IPS-20b (cell line): Measurements from ENCODE around the gene DBET.
"Not testable (repeated sequence)": the region's sequence is repeated elsewhere in the genome, so short reads cannot be mapped to it uniquely, and the experiment has no call there.

Experiments used
- H3K27ac ChIP-seq: one replicate; pipeline ENCODE4 v1.5.1; 2013; ENCODE audit warnings: low read length
- H3K27me3 ChIP-seq: 2 replicates; pipeline ENCODE4 v1.6.1; 2013; ENCODE audit warnings: mild to moderate bottlenecking, low read length, inconsistent platforms; ENCODE audit not compliant: insufficient read depth
- H3K36me3 ChIP-seq: 2 replicates; pipeline ENCODE4 v1.6.1; 2013; ENCODE audit warnings: low read depth, mild to moderate bottlenecking, inconsistent platforms, low read length, moderate library complexity; ENCODE audit not compliant: insufficient read depth
- H3K4me1 ChIP-seq: 2 replicates; pipeline ENCODE4 v1.6.1; 2013; ENCODE audit warnings: mild to moderate bottlenecking, control low read depth, inconsistent platforms, low read length, moderate library complexity; ENCODE audit not compliant: insufficient read depth
- H3K4me3 ChIP-seq: 2 replicates; pipeline ENCODE4 v1.5.1; 2013; ENCODE audit warnings: mild to moderate bottlenecking, low read length, inconsistent platforms
- H3K9ac ChIP-seq: 2 replicates; pipeline ENCODE4 v1.6.1; 2013; ENCODE audit warnings: low read depth, mild to moderate bottlenecking, inconsistent platforms, low read length, moderate library complexity
- H3K9me3 ChIP-seq: 2 replicates; pipeline ENCODE4 v1.6.1; 2013; ENCODE audit warnings: mild to moderate bottlenecking, low read depth, low read length, inconsistent platforms; ENCODE audit not compliant: insufficient read depth

Gene DBET

GRCh38 chr4:190094031-190094430, 29.7 kb downstream of the DBET start:
- H3K9me3 ChIP-seq, H3K27me3 ChIP-seq, H3K4me3 ChIP-seq, H3K27ac ChIP-seq, H3K36me3 ChIP-seq, H3K4me1 ChIP-seq, H3K9ac ChIP-seq: not testable (repeated sequence)

GRCh38 chr4:190095335-190095734, 31.0 kb downstream of the DBET start:
- not testable (repeated sequence) for H3K27me3 ChIP-seq, H3K9me3 ChIP-seq, H3K4me3 ChIP-seq, H3K36me3 ChIP-seq, H3K4me1 ChIP-seq, H3K9ac ChIP-seq, H3K27ac ChIP-seq

DNA sequence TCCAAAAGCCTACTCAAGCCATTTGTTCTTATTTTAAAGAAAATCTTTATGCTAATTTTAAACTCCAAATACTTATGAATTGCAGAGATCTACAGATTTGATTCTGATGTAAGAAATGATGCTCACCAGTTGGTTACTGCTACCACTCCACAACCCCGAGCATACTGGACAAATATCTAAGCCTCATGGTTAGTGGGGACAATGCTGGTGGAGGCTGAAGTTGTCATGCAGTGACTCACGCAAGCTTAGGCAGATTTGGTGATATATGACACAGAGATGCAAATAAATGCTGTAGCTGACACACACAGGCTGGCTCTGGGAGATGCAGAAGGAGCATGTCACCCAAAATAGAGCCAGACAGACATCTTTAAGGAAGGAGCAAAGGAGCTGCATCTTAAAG, 35.3 kb downstream of the DBET start:
- not testable (repeated sequence) for H3K4me3 ChIP-seq, H3K36me3 ChIP-seq, H3K9me3 ChIP-seq, H3K27ac ChIP-seq, H3K27me3 ChIP-seq, H3K4me1 ChIP-seq, H3K9ac ChIP-seq

DNA sequence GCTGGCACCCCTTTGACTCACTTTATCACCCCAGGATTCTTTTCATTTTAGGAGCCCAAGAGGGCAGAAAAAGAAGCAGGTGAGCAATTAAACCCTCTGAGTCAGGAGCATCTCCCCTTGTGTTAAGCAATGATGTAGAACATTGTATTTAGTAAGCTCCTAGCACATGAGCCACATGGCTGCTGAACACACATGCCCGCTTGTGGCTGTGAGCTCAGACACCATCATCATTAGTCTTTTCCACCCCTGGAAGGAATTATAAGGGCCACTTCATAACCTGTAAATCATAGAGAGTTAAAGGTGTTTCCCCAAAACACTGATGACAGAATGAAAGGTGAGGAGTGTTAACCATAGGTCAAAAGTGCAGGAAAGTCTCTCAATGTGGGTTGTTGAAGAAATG, 37.2 kb downstream of the DBET start:
- H3K27me3 ChIP-seq, H3K36me3 ChIP-seq, H3K4me3 ChIP-seq, H3K27ac ChIP-seq, H3K4me1 ChIP-seq, H3K9ac ChIP-seq, H3K9me3 ChIP-seq: not testable (repeated sequence)

GRCh38 chr4:190106191-190106590, 41.9 kb downstream of the DBET start:
- not testable (repeated sequence) for H3K27ac ChIP-seq, H3K9ac ChIP-seq, H3K27me3 ChIP-seq, H3K4me1 ChIP-seq, H3K36me3 ChIP-seq
- Histone ChIP-seq H3K9me3 (peaks cover 55% of the 10 kb centered on the region), H3K4me3 (peak overlapping the region; percentile 30; the same call in 1 of the 2 replicates)

GRCh38 chr4:190106611-190107480, 42.5 kb downstream of the DBET start:
- not testable (repeated sequence) for H3K4me1 ChIP-seq, H3K9ac ChIP-seq, H3K27ac ChIP-seq, H3K36me3 ChIP-seq, H3K27me3 ChIP-seq
- H3K9me3 ChIP-seq, result peaks cover 62% of the 10 kb centered on the region
- H3K4me3 ChIP-seq, result peak overlapping the region; percentile 30; the same call in 1 of the 2 replicates

GRCh38 chr4:190107766-190108485, 43.6 kb downstream of the DBET start:
- H3K27me3 ChIP-seq, H3K9ac ChIP-seq, H3K4me1 ChIP-seq, H3K27ac ChIP-seq, H3K36me3 ChIP-seq, H3K4me3 ChIP-seq: not testable (repeated sequence)
- peaks cover 71% of the 10 kb centered on the region for H3K9me3 ChIP-seq

DNA sequence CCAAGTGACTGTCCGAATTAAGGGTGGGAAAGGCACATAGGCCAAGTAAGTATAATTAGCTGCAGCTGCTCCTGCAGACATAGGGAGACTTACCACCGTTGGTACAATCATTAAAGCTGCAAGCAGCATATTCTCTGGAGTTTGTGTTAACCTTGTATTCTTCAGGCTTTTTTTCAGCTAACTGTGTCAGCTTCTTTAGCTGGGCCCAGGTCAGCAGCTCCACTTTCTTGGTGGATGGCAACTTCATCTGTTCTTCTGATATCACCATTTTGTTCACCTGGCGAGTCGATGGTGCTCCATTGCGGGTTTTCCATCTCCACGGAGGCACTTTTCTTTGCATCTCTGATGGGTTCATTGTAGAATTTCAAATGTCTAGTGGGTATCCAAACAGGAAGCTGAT, 44.5 kb downstream of the DBET start:
- H3K9ac ChIP-seq, H3K4me3 ChIP-seq, H3K27ac ChIP-seq, H3K4me1 ChIP-seq, H3K36me3 ChIP-seq, H3K27me3 ChIP-seq: not testable (repeated sequence)
- peaks cover 71% of the 10 kb centered on the region for H3K9me3 ChIP-seq

DNA sequence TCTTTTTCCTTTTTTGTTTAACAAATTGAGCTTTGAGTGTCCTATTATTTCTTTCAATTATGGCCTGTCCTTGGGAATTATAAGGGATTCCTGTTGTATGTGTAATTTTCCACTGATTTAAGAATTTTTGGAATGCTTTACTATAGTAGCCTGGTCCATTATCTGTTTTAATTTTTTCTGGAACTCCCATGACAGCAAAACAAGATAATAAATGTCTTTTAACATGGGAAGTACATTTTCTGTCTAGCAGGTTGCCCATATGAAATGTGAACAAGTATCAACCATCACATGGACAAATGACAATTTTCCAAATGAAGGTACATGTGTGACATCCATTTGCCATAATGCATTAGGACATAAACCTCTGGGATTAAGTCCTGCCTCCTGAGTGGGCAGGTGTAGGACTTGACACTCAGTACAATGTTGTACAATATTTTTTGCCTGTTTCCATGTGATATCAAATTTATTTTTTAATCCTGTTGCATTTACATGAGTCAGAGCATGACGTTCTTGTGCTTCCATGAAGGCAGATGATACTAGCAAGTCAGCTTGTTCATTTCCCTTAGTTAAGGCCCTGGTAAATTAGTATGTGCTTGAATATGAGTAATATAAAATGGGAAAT, 45.2 kb downstream of the DBET start:
- H3K9ac ChIP-seq, H3K27me3 ChIP-seq, H3K27ac ChIP-seq, H3K36me3 ChIP-seq, H3K4me1 ChIP-seq: not testable (repeated sequence)
- peak overlapping the region; percentile 1; the same call in 1 of the 2 replicates for H3K4me3 ChIP-seq
- H3K9me3 ChIP-seq, result peaks cover 71% of the 10 kb centered on the region

- Histone ChIP-seq H3K9me3 (peaks cover 73% of the 10 kb centered on the region), H3K4me3 (peak overlapping the region; percentile 1; the same call in 1 of the 2 replicates)
- H3K27ac ChIP-seq, H3K27me3 ChIP-seq, H3K36me3 ChIP-seq, H3K4me1 ChIP-seq, H3K9ac ChIP-seq: not testable (repeated sequence)
Measured at GRCh38 chr4:190110033-190110432, 45.7 kb downstream of the DBET start.

DNA sequence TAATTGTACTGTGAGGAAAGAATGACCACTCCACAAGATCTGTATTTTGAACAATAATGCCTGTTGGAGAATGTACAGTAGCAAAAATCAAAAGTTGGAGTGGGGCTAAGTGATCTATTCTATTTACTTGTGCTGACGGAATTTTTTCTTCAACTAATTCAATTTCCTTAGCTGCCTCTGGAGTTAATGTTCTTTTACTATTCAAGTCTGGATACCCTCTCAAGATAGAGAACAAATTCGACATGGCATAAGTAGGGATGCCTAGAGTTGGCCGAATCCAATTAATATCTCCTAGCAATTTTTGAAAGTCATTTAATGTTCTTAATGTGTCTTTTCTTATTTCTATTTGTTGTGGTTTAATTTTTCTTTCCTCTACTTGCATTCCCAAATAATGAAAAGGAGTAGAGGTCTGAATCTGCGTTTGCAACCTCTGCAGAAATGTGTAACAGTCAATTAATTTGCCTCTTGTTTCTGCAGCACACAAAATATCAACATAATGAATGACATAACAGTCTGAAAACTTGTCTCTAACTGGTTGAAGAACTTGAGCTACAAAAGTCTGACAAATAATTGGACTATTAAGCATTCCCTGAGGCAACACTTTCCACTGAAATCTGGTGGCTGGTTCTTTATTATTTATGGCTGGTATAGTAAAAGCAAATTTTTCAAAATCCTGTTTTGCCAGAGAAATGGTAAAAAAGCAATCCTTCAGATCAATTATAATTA, 46.4 kb downstream of the DBET start:
- not testable (repeated sequence) for H3K27me3 ChIP-seq, H3K4me3 ChIP-seq, H3K9ac ChIP-seq, H3K27ac ChIP-seq, H3K36me3 ChIP-seq, H3K4me1 ChIP-seq
- peaks cover 73% of the 10 kb centered on the region for H3K9me3 ChIP-seq
